Osteoblast (primary cell): ENCODE measurements around the gene LYRM2. TPM values are rescaled to one million over a fixed set of nuclear protein-coding genes. Genes with fewer than 3 reads are reported as not detected.

Source experiments
- DNase-seq: peaks from one replicate; pipeline ENCODE4 v3.0.0; 2011; ENCODE audit warnings: low spot score, mixed read lengths; ENCODE audit not compliant: insufficient read length; ENCODE audit errors: missing footprints
- H2AFZ ChIP-seq: 2 replicates; pipeline ENCODE4 v1.6.0; 2011; ENCODE audit warnings: mild to moderate bottlenecking, low read length
- H3K27ac ChIP-seq: 2 replicates; pipeline ENCODE4 v1.5.1; 2011; ENCODE audit warnings: mild to moderate bottlenecking, low read depth, low read length, moderate library complexity
- H3K27me3 ChIP-seq: 2 replicates; pipeline ENCODE4 v1.6.0; 2012; ENCODE audit warnings: mild to moderate bottlenecking, control low read depth, inconsistent platforms, low read length, moderate library complexity; ENCODE audit not compliant: insufficient read depth
- H3K36me3 ChIP-seq: 2 replicates; pipeline ENCODE4 v1.5.1; 2011; ENCODE audit warnings: mild to moderate bottlenecking, low read length, control low read depth, moderate library complexity; ENCODE audit not compliant: insufficient read depth
- H3K4me1 ChIP-seq: 2 replicates; pipeline ENCODE4 v1.5.1; 2011; ENCODE audit warnings: mild to moderate bottlenecking, low read length, control low read depth, moderate library complexity; ENCODE audit not compliant: insufficient read depth
- H3K4me2 ChIP-seq: 2 replicates; pipeline ENCODE4 v1.6.0; 2011; ENCODE audit warnings: mild to moderate bottlenecking, low read length; ENCODE audit not compliant: insufficient read depth
- H3K4me3 ChIP-seq: fragments of 200-600 bp; sonication (generic); 3 replicates; pipeline ENCODE4 v1.5.1; 2012; ENCODE audit warnings: mild to moderate bottlenecking, low read length, inconsistent platforms; ENCODE audit not compliant: insufficient read depth
- H3K79me2 ChIP-seq: 2 replicates; pipeline ENCODE4 v1.6.0; 2012; ENCODE audit warnings: mild to moderate bottlenecking, low read length, control low read depth, inconsistent platforms; ENCODE audit not compliant: insufficient read depth
- H3K9me3 ChIP-seq: 2 replicates; pipeline ENCODE4 v1.5.1; 2011; ENCODE audit warnings: low read depth, low read length, control low read depth
- H4K20me1 ChIP-seq: 2 replicates; pipeline ENCODE4 v1.6.0; 2012; ENCODE audit warnings: mild to moderate bottlenecking, low read length, control low read depth; ENCODE audit not compliant: insufficient read depth
- total RNA-seq: library from RNA; depleted of rRNA; stranded (reverse); fragments of >200 nt; gene quantifications from 2 replicates; pipeline ENCODE4 v1.2.3, GENCODE V29; 2012
- TF ChIP-seq, protein P1 (sequence below): IDR thresholded peaks from 2 replicates; pipeline ENCODE4 v1.5.1; 2011; ENCODE audit warnings: mild to moderate bottlenecking, low read depth, low read length, moderate library complexity; ENCODE audit errors: extremely low read depth

LYRM2 gene
- total RNA-seq, 1 donor = 24.6 TPM

GRCh38 chr6:89599727-89600126 is 38.8 kb downstream of the LYRM2 start:
- H3K4me2 ChIP-seq = no peak overlapping the region
- H3K4me1 ChIP-seq = no peaks in the 10 kb centered on the region
- H3K4me3 ChIP-seq = no peak overlapping the region
- TF ChIP-seq, protein P1, sequence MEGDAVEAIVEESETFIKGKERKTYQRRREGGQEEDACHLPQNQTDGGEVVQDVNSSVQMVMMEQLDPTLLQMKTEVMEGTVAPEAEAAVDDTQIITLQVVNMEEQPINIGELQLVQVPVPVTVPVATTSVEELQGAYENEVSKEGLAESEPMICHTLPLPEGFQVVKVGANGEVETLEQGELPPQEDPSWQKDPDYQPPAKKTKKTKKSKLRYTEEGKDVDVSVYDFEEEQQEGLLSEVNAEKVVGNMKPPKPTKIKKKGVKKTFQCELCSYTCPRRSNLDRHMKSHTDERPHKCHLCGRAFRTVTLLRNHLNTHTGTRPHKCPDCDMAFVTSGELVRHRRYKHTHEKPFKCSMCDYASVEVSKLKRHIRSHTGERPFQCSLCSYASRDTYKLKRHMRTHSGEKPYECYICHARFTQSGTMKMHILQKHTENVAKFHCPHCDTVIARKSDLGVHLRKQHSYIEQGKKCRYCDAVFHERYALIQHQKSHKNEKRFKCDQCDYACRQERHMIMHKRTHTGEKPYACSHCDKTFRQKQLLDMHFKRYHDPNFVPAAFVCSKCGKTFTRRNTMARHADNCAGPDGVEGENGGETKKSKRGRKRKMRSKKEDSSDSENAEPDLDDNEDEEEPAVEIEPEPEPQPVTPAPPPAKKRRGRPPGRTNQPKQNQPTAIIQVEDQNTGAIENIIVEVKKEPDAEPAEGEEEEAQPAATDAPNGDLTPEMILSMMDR = no peak
- H3K36me3 ChIP-seq = no peaks in the 10 kb centered on the region
- H3K79me2 ChIP-seq = no peaks in the 10 kb centered on the region
- H4K20me1 ChIP-seq = no peaks in the 10 kb centered on the region
- no peaks in the 10 kb centered on the region for H3K27me3 ChIP-seq
- DNase-seq = no peak
- H3K9me3 ChIP-seq = no peaks in the 10 kb centered on the region
- H2AFZ ChIP-seq = no peak overlapping the region
- H3K27ac ChIP-seq = no peak overlapping the region

DNA sequence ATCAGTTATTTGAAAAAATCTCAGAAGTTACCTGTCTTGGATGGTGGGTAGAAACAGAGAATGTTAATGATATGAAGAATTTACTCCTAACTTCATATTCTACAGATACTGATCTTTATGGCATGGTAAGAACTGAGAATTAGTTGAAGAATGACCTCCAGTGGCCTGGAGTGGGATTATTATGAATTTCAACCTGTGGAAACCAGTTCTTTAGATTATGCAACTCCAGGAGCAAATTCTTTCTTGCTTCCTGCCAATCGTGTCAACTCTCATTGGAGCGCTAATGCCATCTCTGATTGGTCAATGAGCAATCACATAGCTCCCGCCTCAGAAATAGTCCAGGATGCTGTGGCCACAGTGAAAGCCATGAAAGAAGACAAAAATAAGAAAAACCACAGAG is 40.6 kb downstream of the LYRM2 start:
- no peak overlapping the region for H3K27ac ChIP-seq
- H3K4me2 ChIP-seq = no peak overlapping the region
- H3K79me2 ChIP-seq = no peaks in the 10 kb centered on the region
- no peak overlapping the region for H3K4me3 ChIP-seq
- H3K9me3 ChIP-seq = no peaks in the 10 kb centered on the region
- no peaks in the 10 kb centered on the region for H3K4me1 ChIP-seq
- no peaks in the 10 kb centered on the region for H4K20me1 ChIP-seq
- peak overlapping the region; percentile 57 for H2AFZ ChIP-seq
- DNase-seq = peak; percentile 95
- H3K27me3 ChIP-seq = no peaks in the 10 kb centered on the region
- no peaks in the 10 kb centered on the region for H3K36me3 ChIP-seq
- TF ChIP-seq, protein P1 = peak; percentile 23

- no peak overlapping the region for H3K4me2 ChIP-seq
- no peaks in the 10 kb centered on the region for H3K79me2 ChIP-seq
- no peaks in the 10 kb centered on the region for H3K4me1 ChIP-seq
- TF ChIP-seq, protein P1 = no peak
- H3K9me3 ChIP-seq = no peaks in the 10 kb centered on the region
- no peak overlapping the region for H3K27ac ChIP-seq
- DNase-seq = no peak
- H3K36me3 ChIP-seq = no peaks in the 10 kb centered on the region
- H3K27me3 ChIP-seq = no peaks in the 10 kb centered on the region
- no peak overlapping the region for H3K4me3 ChIP-seq
- H2AFZ ChIP-seq = no peak overlapping the region
- no peaks in the 10 kb centered on the region for H4K20me1 ChIP-seq
Observed at GRCh38 chr6:89597372-89597771, 41.2 kb downstream of the LYRM2 start.

GRCh38 chr6:89596484-89596883 is 42.1 kb downstream of the LYRM2 start:
- Histone ChIP-seq H3K4me3 (no peak overlapping the region), H3K4me1 (no peaks in the 10 kb centered on the region), H3K36me3 (no peaks in the 10 kb centered on the region), H3K27me3 (no peaks in the 10 kb centered on the region), H3K9me3 (no peaks in the 10 kb centered on the region), H3K79me2 (no peaks in the 10 kb centered on the region), H3K27ac (no peak overlapping the region), H4K20me1 (no peaks in the 10 kb centered on the region), H2AFZ (no peak overlapping the region), H3K4me2 (no peak overlapping the region)
- TF ChIP-seq, protein P1 = no peak
- DNase-seq = no peak
